Neuronal stem cell (in vitro differentiated cells): ENCODE data around the gene LUZP1.

ENCODE experiments used
- DNase-seq: peaks from one replicate; pipeline ENCODE4 v3.0.0-alpha.2; 2013; ENCODE audit warnings: low spot score
- H2AFZ ChIP-seq: one replicate; pipeline ENCODE4 v1.6.1; 2013; ENCODE audit warnings: mild to moderate bottlenecking, low read length, inconsistent platforms
- H2AK5ac ChIP-seq: 2 replicates; pipeline ENCODE4 v1.6.1; 2013; ENCODE audit warnings: low read depth, mild to moderate bottlenecking, inconsistent platforms, low read length, moderate library complexity, mixed read lengths
- H2BK120ac ChIP-seq: 2 replicates; pipeline ENCODE4 v1.6.1; 2013; ENCODE audit warnings: low read depth, mild to moderate bottlenecking, inconsistent platforms, low read length, moderate library complexity, mixed read lengths
- H2BK12ac ChIP-seq: one replicate; pipeline ENCODE4 v1.6.1; 2013; ENCODE audit warnings: low read length, inconsistent platforms
- H2BK15ac ChIP-seq: 2 replicates; pipeline ENCODE4 v1.6.1; 2013; ENCODE audit warnings: mild to moderate bottlenecking, low read length, inconsistent platforms, mixed read lengths
- H2BK5ac ChIP-seq: one replicate; pipeline ENCODE4 v1.6.1; 2013; ENCODE audit warnings: inconsistent platforms, mild to moderate bottlenecking, low read length, moderate library complexity
- H3K14ac ChIP-seq: one replicate; pipeline ENCODE4 v1.6.1; 2013; ENCODE audit warnings: low read length, inconsistent platforms
- H3K18ac ChIP-seq: 2 replicates; pipeline ENCODE4 v1.6.1; 2013; ENCODE audit warnings: low read length, inconsistent platforms
- H3K23ac ChIP-seq: 2 replicates; pipeline ENCODE4 v1.6.1; 2013; ENCODE audit warnings: low read depth, mild to moderate bottlenecking, mixed read lengths, low read length, inconsistent platforms; ENCODE audit not compliant: poor library complexity
- H3K27ac ChIP-seq: replicated peaks from 3 replicates; pipeline ENCODE4 v1.5.1; 2013; ENCODE audit warnings: low read length, inconsistent platforms
- H3K27me3 ChIP-seq, 3 experiments: 2 replicates each; pipeline ENCODE4 v1.6.1; 2013; ENCODE audit warnings: low read length in 3 of 3, mild to moderate bottlenecking in 2 of 3, inconsistent platforms in 1 of 3, low read depth in 1 of 3, mixed read lengths in 1 of 3, moderate library complexity in 1 of 3; ENCODE audit not compliant: control insufficient read depth in 3 of 3, insufficient read depth in 3 of 3
- H3K36me3 ChIP-seq, 2 donors: replicated peaks in 1 of 2; 2 replicates each; pipeline ENCODE4 v1.6.1; 2013; ENCODE audit warnings: low read length in 2 of 2; ENCODE audit not compliant: control insufficient read depth in 2 of 2, insufficient read depth in 2 of 2
- H3K4ac ChIP-seq: 2 replicates; pipeline ENCODE4 v1.6.1; 2013; ENCODE audit warnings: inconsistent platforms, mild to moderate bottlenecking, low read length, moderate library complexity
- H3K4me1 ChIP-seq, 2 donors: 1 replicate in 1 of 2; 2 replicates in 1 of 2; pipeline ENCODE4 v1.6.1; 2013; ENCODE audit warnings: low read length in 2 of 2, low read depth in 1 of 2; ENCODE audit not compliant: control insufficient read depth in 2 of 2, insufficient read depth in 1 of 2
- H3K4me2 ChIP-seq: one replicate; pipeline ENCODE4 v1.6.1; 2013; ENCODE audit warnings: mild to moderate bottlenecking, low read length, inconsistent platforms; ENCODE audit not compliant: insufficient read depth, poor library complexity, severe bottlenecking
- H3K4me3 ChIP-seq, 2 donors: 2 replicates each; pipeline ENCODE4 v1.5.1; 2013; ENCODE audit warnings: low read length in 2 of 2, mild to moderate bottlenecking in 2 of 2, inconsistent platforms in 1 of 2, moderate library complexity in 1 of 2
- H3K79me1 ChIP-seq: one replicate; pipeline ENCODE4 v1.6.1; 2013; ENCODE audit warnings: low read depth, mild to moderate bottlenecking, inconsistent platforms, low read length, moderate library complexity
- H3K9ac ChIP-seq: one replicate; pipeline ENCODE4 v1.6.1; 2013; ENCODE audit warnings: mild to moderate bottlenecking, low read depth, low read length, inconsistent platforms; ENCODE audit not compliant: poor library complexity
- H3K9me3 ChIP-seq, 2 donors: replicated peaks in 1 of 2; 2 replicates each; pipeline versions ENCODE3 to v1.6.1; 2013; ENCODE audit warnings: low read length in 2 of 2, mild to moderate bottlenecking in 2 of 2, inconsistent platforms in 1 of 2, low read depth in 1 of 2, mixed read lengths in 1 of 2, moderate library complexity in 1 of 2; ENCODE audit not compliant: control insufficient read depth in 2 of 2, insufficient read depth in 1 of 2
- H4K8ac ChIP-seq: one replicate; pipeline ENCODE4 v1.6.1; 2013; ENCODE audit warnings: low read depth, mild to moderate bottlenecking, inconsistent platforms, low read length, moderate library complexity
- H4K91ac ChIP-seq: one replicate; pipeline ENCODE4 v1.6.1; 2013; ENCODE audit warnings: low read length, low read depth, mild to moderate bottlenecking, inconsistent platforms; ENCODE audit not compliant: poor library complexity
- WGBS, 2 donors: extraction: QIAGEN DNeasy Blood & Tissue Kit; methylation state at CpG; one replicate each; pipeline ENCODE4 v1.1.7; 2013; ENCODE audit warnings: missing lambda C conversion rate in 2 of 2, mixed read lengths in 1 of 2; ENCODE audit not compliant: insufficient read length in 2 of 2, insufficient replicate concordance in 1 of 2; ENCODE audit errors: extremely low coverage in 2 of 2; 5-methylcytosine and 5-hydroxymethylcytosine counted together

LUZP1 gene

GRCh38 chr1:23085696-23086095, 83.0 kb downstream of the LUZP1 start:
- Histone ChIP-seq H2BK120ac (no peak overlapping the region), H2AK5ac (no peak overlapping the region), H3K27ac (no peak overlapping the region), H3K27me3 (no peaks in the 10 kb centered on the region), H2AFZ (no peak overlapping the region), H3K14ac (no peak overlapping the region), H2BK12ac (no peak overlapping the region), H3K4me1 (no peaks in the 10 kb centered on the region), H3K4me2 (no peak overlapping the region), H3K18ac (no peak overlapping the region), H2BK15ac (no peak overlapping the region), H4K8ac (no peak overlapping the region), H3K9ac (no peak overlapping the region), H3K23ac (no peak overlapping the region), H3K36me3 (peaks cover 61 to 98% of the 10 kb centered on the region in 2 donors), H3K4ac (no peak overlapping the region), H4K91ac (no peak overlapping the region), H3K79me1 (peaks cover 3% of the 10 kb centered on the region), H3K4me3 (no peak overlapping the region), H2BK5ac (no peak overlapping the region), H3K9me3 (no peaks in the 10 kb centered on the region)
- WGBS, 2 donors = no CpG with 5 or more reads among the region's 3 CpGs
- DNase-seq = no peak

GRCh38 chr1:23084880-23085279, 83.8 kb downstream of the LUZP1 start:
- Histone ChIP-seq H2BK5ac (no peak overlapping the region), H3K27ac (no peak overlapping the region), H3K18ac (no peak overlapping the region), H4K91ac (no peak overlapping the region), H2AFZ (no peak overlapping the region), H3K9me3 (no peaks in the 10 kb centered on the region), H3K4ac (no peak overlapping the region), H2BK120ac (no peak overlapping the region), H2AK5ac (no peak overlapping the region), H3K27me3 (no peaks in the 10 kb centered on the region), H2BK15ac (no peak overlapping the region), H3K14ac (no peak overlapping the region), H3K4me3 (no peak overlapping the region), H3K36me3 (peaks cover 65 to 98% of the 10 kb centered on the region in 2 donors), H3K79me1 (peaks cover 3% of the 10 kb centered on the region), H4K8ac (no peak overlapping the region), H3K23ac (no peak overlapping the region), H3K4me1 (no peaks in the 10 kb centered on the region), H3K9ac (no peak overlapping the region), H2BK12ac (no peak overlapping the region), H3K4me2 (no peak overlapping the region)
- no peak for DNase-seq
- WGBS, 2 donors = no CpG with 5 or more reads among the region's 8 CpGs

GRCh38 chr1:23083714-23084480, 84.8 kb downstream of the LUZP1 start:
- WGBS, 2 donors = no CpG with 5 or more reads among the region's 5 CpGs
- H3K36me3 ChIP-seq = peaks cover 70 to 100% of the 10 kb centered on the region in 2 donors
- no peak for DNase-seq

GRCh38 chr1:23081376-23081775, 87.3 kb downstream of the LUZP1 start:
- no peak overlapping the region for H2AK5ac ChIP-seq
- H3K9me3 ChIP-seq = no peaks in the 10 kb centered on the region
- H3K4me3 ChIP-seq = no peak overlapping the region
- no CpG with 5 or more reads among the region's 3 CpGs for WGBS, 2 donors
- H3K27me3 ChIP-seq = no peaks in the 10 kb centered on the region
- no peak overlapping the region for H2AFZ ChIP-seq
- H3K23ac ChIP-seq = no peak overlapping the region
- H3K9ac ChIP-seq = no peak overlapping the region
- H4K8ac ChIP-seq = no peak overlapping the region
- no peak overlapping the region for H3K18ac ChIP-seq
- H3K79me1 ChIP-seq = peaks cover 3% of the 10 kb centered on the region
- no peak overlapping the region for H2BK12ac ChIP-seq
- H2BK120ac ChIP-seq = no peak overlapping the region
- H3K4ac ChIP-seq = no peak overlapping the region
- no peak overlapping the region for H3K27ac ChIP-seq
- no peak overlapping the region for H3K4me2 ChIP-seq
- DNase-seq = no peak
- peaks cover 63 to 100% of the 10 kb centered on the region in 2 donors for H3K36me3 ChIP-seq
- H3K14ac ChIP-seq = no peak overlapping the region
- no peaks in the 10 kb centered on the region for H3K4me1 ChIP-seq
- H2BK15ac ChIP-seq = no peak overlapping the region
- no peak overlapping the region for H4K91ac ChIP-seq
- no peak overlapping the region for H2BK5ac ChIP-seq

More at GRCh38 chr1:23083714-23084480, 84.8 kb downstream of the LUZP1 start:
- Histone ChIP-seq H4K8ac (no peak overlapping the region), H2BK5ac (no peak overlapping the region), H3K4me2 (no peak overlapping the region), H3K9me3 (no peaks in the 10 kb centered on the region), H2AFZ (no peak overlapping the region), H3K27ac (no peak overlapping the region), H3K4ac (no peak overlapping the region), H3K9ac (no peak overlapping the region), H2AK5ac (no peak overlapping the region), H4K91ac (no peak overlapping the region), H3K79me1 (peaks cover 3% of the 10 kb centered on the region), H3K4me3 (no peak overlapping the region), H2BK15ac (no peak overlapping the region), H2BK120ac (no peak overlapping the region), H3K27me3 (no peaks in the 10 kb centered on the region), H3K14ac (no peak overlapping the region), H3K18ac (no peak overlapping the region), H3K4me1 (no peaks in the 10 kb centered on the region), H3K23ac (no peak overlapping the region), H2BK12ac (no peak overlapping the region)
